Measurements from ENCODE around the gene TRUB1.

GRCh38 chr10:114982989-114983388 is 45.0 kb downstream of the TRUB1 start:
- TF ChIP-seq EZH2 (IDR thresholded peaks at IDR 0.05; ENCODE audit: borderline replicate concordance, low read length) (no peak), CTCF (conservative IDR thresholded peaks at IDR 0.05 in 1 of 2, IDR thresholded peaks at IDR 0.05 in 1 of 2; ENCODE audit: extremely low read depth in 1 of 2, insufficient read depth in 1 of 2, low read depth in 1 of 2, low read length in 2 of 2) (no peak)
